GM19025 (cell line): ENCODE measurements around the gene VIT.
"Not testable (repeated sequence)": the region's sequence is repeated elsewhere in the genome, so short reads cannot be mapped to it uniquely, and the experiment has no call there.

Experiments used
- ATAC-seq: cut with Tn5 transposase; IDR thresholded peaks from one replicate; pipeline ENCODE4 v1.9.1; 2021; ENCODE audit warnings: mild to moderate bottlenecking, low read depth, moderate library complexity; ENCODE audit not compliant: unreplicated experiment

The VIT gene

GRCh38 chr2:36677996-36678605, 18.4 kb upstream of the VIT start:
- ATAC-seq = no peak

DNA sequence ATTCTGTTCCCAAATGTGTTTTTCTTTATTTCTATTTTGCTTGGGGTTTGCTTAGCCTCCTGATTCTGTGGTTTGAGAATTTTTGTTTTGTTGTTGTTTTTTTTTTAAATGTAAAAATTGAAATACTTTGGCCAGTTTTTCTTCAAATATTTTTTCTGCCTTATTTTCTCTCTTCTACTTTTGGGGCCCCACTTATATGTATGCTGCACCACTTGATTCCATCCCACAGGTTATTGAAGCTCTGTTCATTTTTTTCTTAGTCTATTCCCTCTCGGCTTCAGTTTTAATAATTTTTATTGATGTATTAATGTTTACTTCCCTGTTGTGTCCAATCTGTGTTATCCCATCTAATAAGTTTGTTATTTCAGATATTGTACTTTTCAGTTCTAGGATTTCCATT, 17.7 kb upstream of the VIT start:
- no peak for ATAC-seq

GRCh38 chr2:36680012-36680411, 16.5 kb upstream of the VIT start:
- ATAC-seq = no peak

GRCh38 chr2:36682562-36682961, 13.9 kb upstream of the VIT start:
- no peak for ATAC-seq

GRCh38 chr2:36683002-36683401, 13.5 kb upstream of the VIT start:
- no peak for ATAC-seq

DNA sequence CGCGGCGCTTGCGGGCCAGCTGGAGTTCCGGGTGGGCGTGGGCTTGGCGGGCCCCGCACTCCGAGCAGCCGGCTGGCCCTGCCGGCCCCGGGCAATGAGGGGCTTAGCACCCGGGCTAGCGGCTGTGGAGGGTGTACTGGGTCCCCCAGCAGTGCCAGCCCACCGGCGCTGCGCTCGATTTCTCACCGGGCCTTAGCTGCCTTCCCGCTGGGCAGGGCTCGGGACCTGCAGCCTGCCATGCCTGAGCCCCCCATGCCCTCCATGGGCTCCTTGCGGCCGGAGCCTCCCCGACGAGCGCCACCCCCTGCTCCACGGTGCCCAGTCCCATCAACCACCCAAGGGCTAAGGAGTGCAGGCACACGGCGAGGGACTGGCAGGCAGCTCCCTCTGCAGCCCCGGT, 8.2 kb upstream of the VIT start:
- not testable (repeated sequence) for ATAC-seq

- ATAC-seq = not testable (repeated sequence)
These were observed 7.5 kb upstream of the VIT start for GRCh38 chr2:36689013-36689412.

- ATAC-seq = no peak
These were observed 4.4 kb upstream of the VIT start for GRCh38 chr2:36692121-36692520.

DNA sequence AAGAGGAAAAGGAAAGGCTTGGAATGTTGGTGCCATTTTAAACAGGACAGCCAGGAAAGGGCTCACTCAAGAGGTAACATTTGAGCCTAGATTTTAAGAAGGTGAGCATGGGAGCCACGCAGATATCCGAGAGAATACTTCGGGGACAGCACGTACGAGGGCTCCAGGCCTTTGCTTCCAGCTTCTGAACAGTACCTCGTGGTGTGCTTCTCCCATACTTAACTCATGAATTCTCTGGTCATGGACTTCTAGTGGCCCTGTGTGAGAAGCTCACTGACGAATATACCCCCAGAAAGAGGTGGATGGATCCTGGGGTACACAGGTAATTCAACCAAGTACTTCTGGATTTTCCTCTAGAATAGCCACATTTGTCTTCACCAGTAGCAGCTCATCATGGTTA, 2.7 kb upstream of the VIT start:
- no peak for ATAC-seq

GRCh38 chr2:36695746-36696415, 626 bp upstream of the VIT start:
- no peak for ATAC-seq

- no peak for ATAC-seq
These were observed 1.0 kb downstream of the VIT start for GRCh38 chr2:36697424-36698066.

DNA sequence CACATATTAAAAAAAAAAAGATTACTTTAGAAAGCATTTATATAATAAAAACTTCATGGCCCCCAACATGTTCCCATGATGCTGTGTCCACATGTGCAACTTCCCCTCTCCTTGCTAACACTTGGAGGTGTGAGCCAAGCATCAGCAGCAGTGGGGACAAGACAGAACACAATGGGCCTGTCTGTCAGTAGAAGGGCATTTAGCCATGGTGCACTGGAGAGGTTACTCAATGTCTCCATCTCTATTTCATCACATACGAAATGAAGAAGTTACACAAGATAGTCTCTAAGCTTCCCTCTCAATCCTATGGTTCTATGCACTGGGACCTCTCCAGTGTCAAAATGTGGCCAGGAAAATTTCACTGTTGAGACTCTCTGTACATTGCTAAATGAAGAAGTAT, 2.5 kb downstream of the VIT start:
- no peak for ATAC-seq

GRCh38 chr2:36700311-36700710, 3.8 kb downstream of the VIT start:
- no peak for ATAC-seq

GRCh38 chr2:36701391-36701795, 4.9 kb downstream of the VIT start:
- ATAC-seq = no peak

DNA sequence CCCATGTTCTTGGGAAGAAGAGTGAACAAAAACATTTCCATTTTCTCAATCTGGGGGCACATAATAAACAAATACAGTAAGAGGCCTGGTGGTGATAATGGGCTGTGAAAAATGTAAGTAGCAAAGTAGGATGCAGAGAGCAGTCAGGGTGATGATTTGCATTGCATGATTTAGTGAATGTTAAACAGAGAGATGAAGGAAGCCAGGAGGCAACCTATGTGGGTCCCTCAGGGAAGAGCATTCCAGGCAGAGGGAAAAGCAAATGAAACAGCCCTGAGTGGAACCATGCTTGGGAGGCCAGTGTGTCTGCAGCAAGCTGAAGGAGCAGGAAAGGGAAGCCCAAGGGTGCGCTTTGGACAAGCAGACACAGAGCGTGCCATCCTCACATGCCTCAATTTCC, 5.4 kb downstream of the VIT start:
- no peak for ATAC-seq

GRCh38 chr2:36702781-36703180, 6.3 kb downstream of the VIT start:
- ATAC-seq = no peak

DNA sequence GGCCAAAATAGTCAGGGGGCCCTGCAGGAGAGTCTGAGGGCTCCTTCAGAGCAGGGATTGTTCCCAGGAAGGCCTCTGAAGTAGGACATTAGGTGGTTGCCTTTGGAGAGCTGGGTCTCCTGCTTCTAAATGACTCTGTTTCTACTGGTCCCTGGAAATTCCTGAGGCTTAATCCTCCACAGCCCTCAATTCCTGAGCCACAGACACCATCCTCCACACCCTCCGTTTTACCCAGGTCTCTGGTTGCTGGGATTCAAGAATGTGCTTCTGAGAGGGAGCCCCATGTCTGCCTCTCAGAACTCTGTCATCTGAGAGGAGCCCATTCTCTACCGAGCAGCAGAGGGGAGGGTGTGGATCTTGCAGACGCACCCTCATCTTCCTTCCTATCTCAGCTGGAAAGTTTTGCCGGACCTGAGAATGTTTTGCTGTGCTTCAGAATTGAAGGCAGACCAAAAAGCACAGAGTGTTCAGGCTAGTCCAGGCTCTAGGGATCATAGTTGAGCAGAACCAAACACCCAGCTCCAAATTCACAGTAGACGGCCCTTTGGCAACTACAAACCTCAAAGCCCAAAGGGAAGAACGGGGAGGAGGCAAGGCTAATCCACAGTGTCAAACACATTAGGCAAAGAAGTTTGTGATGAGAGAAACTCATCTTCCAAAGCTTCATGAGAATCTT, 8.1 kb downstream of the VIT start:
- no peak for ATAC-seq

DNA sequence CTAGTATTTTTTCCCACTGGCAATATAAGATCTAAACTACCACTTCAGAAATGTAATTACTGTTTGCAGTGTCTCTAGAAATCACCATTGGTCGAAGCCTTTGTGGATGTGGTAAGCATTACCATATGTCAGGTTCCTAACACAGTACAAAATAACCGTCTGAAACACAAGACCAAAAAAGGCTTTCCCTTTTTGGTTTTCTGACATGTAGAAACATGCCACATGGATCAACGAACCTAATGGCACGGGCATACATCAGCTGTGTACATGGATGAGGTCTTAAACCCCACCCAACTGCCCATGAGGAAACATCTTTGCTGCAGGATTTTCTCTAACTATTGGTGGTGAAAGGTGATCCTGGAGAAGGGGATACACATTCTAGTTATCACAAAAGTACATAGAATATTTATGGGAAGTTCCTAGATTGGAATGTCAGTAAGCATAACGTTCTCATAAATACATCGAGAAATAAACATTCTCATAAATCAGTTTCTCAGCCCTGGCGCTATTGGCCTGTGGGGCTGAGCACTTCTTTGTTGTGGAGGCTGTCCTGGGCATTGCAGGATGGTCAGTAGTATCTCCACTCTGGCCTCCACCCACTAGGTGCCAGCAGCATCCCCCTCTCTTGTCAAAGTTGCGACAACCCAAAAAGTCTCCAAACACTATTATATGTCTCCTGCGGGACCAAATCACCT, 9.0 kb downstream of the VIT start:
- ATAC-seq = no peak

DNA sequence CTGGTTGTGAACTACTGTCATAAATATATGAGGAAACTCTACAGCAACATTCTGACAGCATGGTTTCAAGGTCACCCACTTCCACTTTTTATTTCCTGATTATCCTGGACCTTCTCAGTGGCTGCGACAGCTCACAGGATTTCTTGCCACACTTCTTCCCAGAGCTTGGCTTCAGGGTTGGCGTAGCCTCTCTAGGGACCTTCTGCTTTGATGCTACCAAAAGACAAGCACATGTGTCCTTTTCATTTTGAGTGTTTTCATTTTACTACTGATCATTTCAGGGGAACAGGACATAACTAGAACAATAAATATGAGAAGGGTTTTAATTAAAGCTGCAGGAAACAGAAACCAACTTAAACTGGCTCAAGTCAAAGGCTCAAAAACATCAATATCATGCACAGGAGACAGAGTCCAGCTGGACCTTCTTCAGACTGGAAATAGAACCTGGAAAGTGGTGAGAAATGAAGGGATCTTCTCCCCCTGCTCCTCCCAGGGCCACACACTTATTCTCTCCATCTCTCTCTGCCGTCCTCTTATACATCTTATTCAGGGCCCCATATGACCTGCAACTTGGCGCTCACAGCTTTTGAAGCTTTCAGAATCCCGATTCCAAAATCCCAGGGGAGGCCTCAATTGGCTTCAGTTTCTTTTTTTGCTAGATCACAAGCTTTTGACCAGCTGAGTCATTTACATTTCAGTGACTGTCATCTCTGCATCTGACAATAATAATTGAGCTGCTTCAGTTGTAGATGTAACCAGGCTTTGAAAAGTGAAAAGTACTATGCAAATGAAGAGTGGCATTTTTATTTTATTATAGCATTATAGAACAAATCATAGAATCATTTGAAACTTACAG, 9.7 kb downstream of the VIT start:
- ATAC-seq = no peak

GRCh38 chr2:36707050-36707449, 10.5 kb downstream of the VIT start:
- ATAC-seq = no peak
